Caco-2 (cell line): ENCODE data around the gene GRIN3B. TPM values are rescaled to one million over a fixed set of nuclear protein-coding genes. Genes with fewer than 3 reads are reported as not detected.

Source experiments
- BruUV-seq: library from RNA; stranded (reverse); fragments of 400-500 nt; replicated peaks from 2 replicates; lab custom pipeline; 2021; lab: Mats Ljungman, UMichigan
- CTCF ChIA-PET: fragments of 300-600 bp; sonication (Branson Sonifier 250); formaldehyde crosslinking; loops from one replicate; lab custom pipeline; 2022; ENCODE audit warnings: antibody characterized with exemption; lab: Charles Lee
- POLR2A ChIA-PET: fragments of 300-600 bp; sonication (Branson Sonifier 250); formaldehyde crosslinking; loops from one replicate; lab custom pipeline; 2022; ENCODE audit warnings: antibody characterized with exemption; lab: Charles Lee
- DNase-seq, 2 experiments: peaks; one replicate each; pipeline versions ENCODE4 v3.0.0 to v3.0.0-alpha.2; 2020 to 2022
- H3K27me3 ChIP-seq: replicated peaks from 2 replicates; pipeline ENCODE4 v1.6.0; 2011; ENCODE audit warnings: low read length; ENCODE audit not compliant: control insufficient read depth, insufficient read depth
- H3K36me3 ChIP-seq: 2 replicates; pipeline ENCODE4 v1.5.1; 2011; ENCODE audit warnings: low read length; ENCODE audit not compliant: control insufficient read depth, insufficient read depth
- H3K4me1 ChIP-seq: fragments of 250-450 bp; sonication (Bioruptor Pico); 2 replicates; pipeline ENCODE4 v1.5.1; 2020; ENCODE audit warnings: mild to moderate bottlenecking
- H3K4me3 ChIP-seq: 2 replicates; pipeline ENCODE4 v1.5.1; 2011; ENCODE audit warnings: low read depth, mild to moderate bottlenecking, control low read depth, low read length
- H3K9me3 ChIP-seq: fragments of 250-450 bp; sonication (Bioruptor Pico); 2 replicates; pipeline ENCODE4 v1.5.1; 2020; ENCODE audit warnings: mild to moderate bottlenecking, moderate library complexity
- H3K27ac Mint-ChIP-seq: one replicate; pipeline ENCODE4 v1.8.0; 2022; ENCODE audit warnings: mixed read lengths; ENCODE audit not compliant: unreplicated experiment
- H3K27me3 Mint-ChIP-seq: one replicate; pipeline ENCODE4 v1.8.0; 2022; ENCODE audit warnings: mixed read lengths; ENCODE audit not compliant: insufficient read depth, unreplicated experiment
- H3K36me3 Mint-ChIP-seq: one replicate; pipeline ENCODE4 v1.8.0; 2022; ENCODE audit warnings: mild to moderate bottlenecking, mixed read lengths; ENCODE audit not compliant: insufficient read depth, unreplicated experiment
- H3K4me1 Mint-ChIP-seq: one replicate; pipeline ENCODE4 v1.8.0; 2022; ENCODE audit warnings: low read depth, mixed read lengths; ENCODE audit not compliant: unreplicated experiment
- H3K4me3 Mint-ChIP-seq: one replicate; pipeline ENCODE4 v1.8.0; 2022; ENCODE audit warnings: mild to moderate bottlenecking, moderate library complexity, mixed read lengths; ENCODE audit not compliant: unreplicated experiment
- H3K9me3 Mint-ChIP-seq: one replicate; pipeline ENCODE4 v1.8.0; 2022; ENCODE audit warnings: mixed read lengths; ENCODE audit not compliant: unreplicated experiment
- CTCF ChIP-seq, 2 experiments: fragments of 200-600 bp in 1 of 2; IDR thresholded peaks; 1 replicate in 1 of 2; 2 replicates in 1 of 2; pipeline versions ENCODE4 v1.5.1 to v1.8.0; 2011 to 2022; ENCODE audit warnings: antibody characterized with exemption in 1 of 2, control low read depth in 1 of 2, inconsistent platforms in 1 of 2, low read depth in 1 of 2, low read length in 1 of 2, mild to moderate bottlenecking in 1 of 2, moderate library complexity in 1 of 2; ENCODE audit not compliant: insufficient read depth in 1 of 2, severe bottlenecking in 1 of 2, unreplicated experiment in 1 of 2
- intact Hi-C: fragments of 100-400 bp; cut with micrococcal nuclease; formaldehyde crosslinking; loops from one replicate; pipeline ENCODE4 v1.10.0; 2022; ENCODE audit not compliant: unreplicated experiment
- total RNA-seq: library from RNA; stranded (reverse); gene quantifications from 2 replicates; pipeline ENCODE4 v1.2.3, GENCODE V29; 2022

Gene GRIN3B
- total RNA-seq, 1 experiment from 2014 or later: 0.41 TPM

- no TSS peak for BruUV-seq
- Histone ChIP-seq H3K36me3 (no peaks in the 10 kb centered on the region; the same call in 1 of the 2 replicates), H3K27me3 (no peaks in the 10 kb centered on the region), H3K4me1 (peaks cover 12% of the 10 kb centered on the region; the same call in 1 of the 2 replicates), H3K9me3 (no peaks in the 10 kb centered on the region), H3K4me3 (no peak overlapping the region)
- intact Hi-C loops: no loop called here
- H3K27me3 Mint-ChIP-seq: no peaks in the 10 kb centered on the region
- no peaks in the 10 kb centered on the region for H3K4me1 Mint-ChIP-seq
- ChIA-PET CTCF (no interaction called here), POLR2A (interaction anchor here (0.6 kb wide), 1 partner anchor 118 kb away, joined by 3 read pairs; no protein-coding TSS in a partner anchor)
- no peaks in the 10 kb centered on the region for H3K9me3 Mint-ChIP-seq
- H3K4me3 Mint-ChIP-seq: no peak overlapping the region
- peaks cover 21% of the 10 kb centered on the region for H3K36me3 Mint-ChIP-seq
- no peak overlapping the region for H3K27ac Mint-ChIP-seq
- DNase-seq: no peak
- no peak for TF ChIP-seq CTCF (IDR thresholded peaks at IDR 0.05; ENCODE audit: insufficient read depth in 1 of 2, low read depth in 1 of 2, low read length in 1 of 2, severe bottlenecking in 1 of 2, unreplicated experiment in 1 of 2)
Observed at GRCh38 chr19:1013218-1013617, 13.0 kb downstream of the GRIN3B start.

GRCh38 chr19:1014161-1015060 is 14.2 kb downstream of the GRIN3B start:
- Histone ChIP-seq H3K9me3 (no peaks in the 10 kb centered on the region), H3K36me3 (no peaks in the 10 kb centered on the region; the same call in 1 of the 2 replicates), H3K27me3 (no peaks in the 10 kb centered on the region), H3K4me1 (peaks cover 18% of the 10 kb centered on the region), H3K4me3 (no peak overlapping the region)
- no peak for DNase-seq
- no TSS peak for BruUV-seq
- ChIA-PET CTCF (interaction anchor here (0.5 to 0.6 kb wide), 2 partner anchors 332 to 1305 kb away, joined by 3 read pairs; no protein-coding TSS in a partner anchor), POLR2A (no interaction called here)
- no peak overlapping the region for H3K4me3 Mint-ChIP-seq
- no peak overlapping the region for H3K27ac Mint-ChIP-seq
- no peaks in the 10 kb centered on the region for H3K9me3 Mint-ChIP-seq
- intact Hi-C loops: no loop called here
- TF ChIP-seq CTCF (IDR thresholded peaks at IDR 0.05; ENCODE audit: insufficient read depth in 1 of 2, low read depth in 1 of 2, low read length in 1 of 2, severe bottlenecking in 1 of 2, unreplicated experiment in 1 of 2): no peak
- H3K36me3 Mint-ChIP-seq: peaks cover 16% of the 10 kb centered on the region
- no peaks in the 10 kb centered on the region for H3K4me1 Mint-ChIP-seq
- H3K27me3 Mint-ChIP-seq: no peaks in the 10 kb centered on the region

- Mint-ChIP-seq H3K9me3 (no peaks in the 10 kb centered on the region), H3K27me3 (no peaks in the 10 kb centered on the region), H3K4me3 (no peak overlapping the region), H3K27ac (no peak overlapping the region), H3K4me1 (no peaks in the 10 kb centered on the region), H3K36me3 (peaks cover 21% of the 10 kb centered on the region)
- no peak for DNase-seq
- ChIA-PET POLR2A (no interaction called here), CTCF (no interaction called here)
- no peaks in the 10 kb centered on the region for H3K27me3 ChIP-seq
- no peak overlapping the region for H3K4me3 ChIP-seq
- no peak for TF ChIP-seq CTCF (IDR thresholded peaks at IDR 0.05; ENCODE audit: insufficient read depth in 1 of 2, low read depth in 1 of 2, low read length in 1 of 2, severe bottlenecking in 1 of 2, unreplicated experiment in 1 of 2)
- H3K9me3 ChIP-seq: no peaks in the 10 kb centered on the region
- intact Hi-C loops: no loop called here
- peaks cover 23% of the 10 kb centered on the region for H3K4me1 ChIP-seq
- no peaks in the 10 kb centered on the region; the same call in 1 of the 2 replicates for H3K36me3 ChIP-seq
- no TSS peak for BruUV-seq
Observed at GRCh38 chr19:1015061-1015781, 15.0 kb downstream of the GRIN3B start.
